Activated CD8-positive, alpha-beta memory T cell treated with anti-CD3 and anti-CD28 coated beads, Interleukin-2, amount 50 U/mL, for 1 hour (primary cell): ENCODE results near the gene CDK14.
"Not testable (repeated sequence)": the region's sequence is repeated elsewhere in the genome, so short reads cannot be mapped to it uniquely, and the experiment has no call there.

ENCODE experiments used
- DNase-seq: peaks from one replicate; pipeline ENCODE4 v3.0.0-alpha.2; 2020; ENCODE audit errors: extremely low read depth

The CDK14 gene

DNA sequence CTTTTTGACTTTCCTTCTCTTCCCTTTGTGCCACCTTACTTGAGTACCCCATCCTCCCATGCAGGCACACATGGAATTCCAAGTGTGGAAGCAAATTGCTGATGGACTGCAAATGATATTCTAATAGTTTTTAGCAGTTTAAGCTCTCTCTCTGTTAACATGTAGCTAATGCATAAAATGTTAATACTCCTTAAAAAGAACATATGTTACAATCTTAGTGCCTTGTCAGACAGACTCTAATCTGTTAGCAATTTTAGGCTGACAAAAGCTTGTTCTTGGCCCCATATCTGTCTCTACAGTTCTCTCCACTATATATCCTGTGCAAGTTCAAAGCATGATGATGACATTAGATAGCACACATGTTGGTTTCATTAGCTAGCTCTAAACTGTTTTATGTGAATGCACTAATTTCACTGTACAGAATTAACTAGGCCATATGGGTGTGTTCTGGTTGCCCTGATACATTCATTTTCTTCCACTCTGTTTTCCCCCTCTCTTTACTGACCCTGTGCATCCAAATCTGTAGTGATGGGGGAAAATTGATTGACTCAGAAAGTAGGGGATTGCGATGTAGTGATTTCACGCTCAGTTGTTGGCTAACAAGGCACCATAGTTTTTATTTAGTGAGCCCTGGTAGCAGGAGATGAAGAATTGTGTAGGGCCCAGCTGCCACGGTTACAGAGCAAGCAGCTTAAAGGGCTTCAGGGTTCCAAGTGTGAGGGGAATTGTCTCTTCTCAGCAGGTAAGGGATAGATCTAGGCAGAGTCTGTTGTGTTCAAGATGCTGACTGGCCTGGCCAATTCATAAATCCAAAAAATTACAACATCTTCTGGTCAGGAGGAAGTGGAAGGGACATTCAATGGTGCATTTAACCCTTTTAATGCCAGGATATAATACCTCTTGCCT, 553.5 kb downstream of the CDK14 start:
- DNase-seq: no peak

DNA sequence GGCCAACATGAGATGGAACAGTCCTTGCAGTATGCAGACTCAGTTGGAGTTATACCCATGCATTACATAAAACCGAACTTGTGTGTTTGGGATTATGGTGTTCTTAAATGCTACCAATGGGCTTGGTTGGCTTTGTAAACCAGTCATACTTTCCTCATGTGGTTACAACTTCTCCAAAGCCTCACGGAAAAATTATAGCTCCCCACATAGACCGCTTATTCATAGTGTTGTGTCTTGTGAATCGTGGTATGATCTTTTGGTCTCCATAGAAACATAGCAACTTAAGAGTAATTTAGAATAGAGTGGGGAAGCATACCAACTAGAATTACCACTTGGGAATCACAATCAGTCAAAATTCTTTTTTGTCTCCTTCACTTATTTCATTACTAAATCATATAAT, 555.8 kb downstream of the CDK14 start:
- no peak for DNase-seq

DNA sequence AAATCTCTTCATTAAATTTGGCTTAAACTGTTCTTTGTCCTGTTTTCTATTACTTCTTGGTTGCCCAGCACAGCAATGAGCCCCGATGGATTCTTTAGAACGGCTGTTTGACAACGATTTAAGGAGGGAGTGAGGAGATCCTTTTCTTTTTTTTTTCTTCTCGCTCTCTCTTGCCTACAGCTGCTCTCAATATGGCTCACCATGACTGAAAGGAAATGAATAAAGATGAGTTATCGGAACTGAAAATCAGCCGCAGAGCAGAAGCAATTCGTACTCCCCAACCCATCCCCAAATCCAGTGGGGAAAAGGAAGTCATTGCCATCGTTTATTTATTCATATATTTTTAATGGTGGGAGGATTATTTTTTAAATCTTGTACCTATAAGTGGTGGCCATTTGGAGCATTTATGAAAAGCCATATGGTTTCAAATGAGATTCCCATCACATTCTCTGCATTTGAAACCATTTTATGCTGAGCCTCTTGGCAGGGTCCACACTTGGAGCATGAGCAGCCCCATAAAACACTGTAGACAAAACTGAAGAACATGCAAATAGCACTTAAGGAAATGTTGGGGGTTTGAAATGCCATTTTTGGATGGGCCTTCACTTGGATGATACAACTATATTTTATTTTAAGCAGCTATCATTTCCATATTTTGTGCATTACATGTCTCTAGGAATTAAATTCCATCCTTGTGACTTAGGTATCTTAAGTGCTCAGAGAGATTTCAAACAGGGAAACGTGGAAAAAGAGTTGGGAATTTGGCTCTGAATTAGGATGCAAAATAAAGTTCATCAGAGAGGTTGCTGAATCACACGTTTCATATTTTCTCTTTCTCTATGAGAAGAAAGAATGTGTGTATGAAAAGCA, 560.4 kb downstream of the CDK14 start:
- no peak for DNase-seq

DNA sequence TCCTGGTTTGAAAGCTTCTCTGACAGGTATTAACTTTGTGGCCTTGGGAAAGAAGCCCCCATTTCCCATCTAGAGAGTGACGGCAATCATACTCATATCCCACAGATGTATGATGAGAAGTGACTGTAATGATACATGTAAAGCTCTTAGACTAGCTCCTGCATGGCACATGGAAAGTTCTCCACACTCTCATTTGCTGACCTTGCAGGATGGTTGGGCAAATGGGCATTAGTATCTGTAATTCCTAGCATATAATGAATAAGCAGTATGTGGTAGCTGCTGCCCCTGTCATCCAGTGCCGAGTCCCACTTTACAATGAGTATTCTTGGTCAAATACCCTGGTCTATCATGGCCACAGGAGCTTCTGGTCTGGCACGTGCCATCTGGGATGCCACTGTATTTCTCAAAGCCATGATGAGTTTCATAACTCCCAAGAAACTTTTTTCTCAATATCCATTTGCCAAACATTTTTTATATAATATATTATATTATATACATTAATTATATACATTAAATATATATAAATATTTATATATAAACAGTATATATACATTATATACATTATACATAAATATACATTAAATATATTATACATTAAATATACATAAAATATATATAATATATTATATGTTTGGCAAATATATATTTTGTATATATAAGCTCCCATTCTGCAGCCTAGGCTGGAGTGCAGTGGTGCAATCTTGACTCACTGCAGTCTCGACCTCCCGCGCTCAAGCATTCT, 561.6 kb downstream of the CDK14 start:
- no peak for DNase-seq

DNA sequence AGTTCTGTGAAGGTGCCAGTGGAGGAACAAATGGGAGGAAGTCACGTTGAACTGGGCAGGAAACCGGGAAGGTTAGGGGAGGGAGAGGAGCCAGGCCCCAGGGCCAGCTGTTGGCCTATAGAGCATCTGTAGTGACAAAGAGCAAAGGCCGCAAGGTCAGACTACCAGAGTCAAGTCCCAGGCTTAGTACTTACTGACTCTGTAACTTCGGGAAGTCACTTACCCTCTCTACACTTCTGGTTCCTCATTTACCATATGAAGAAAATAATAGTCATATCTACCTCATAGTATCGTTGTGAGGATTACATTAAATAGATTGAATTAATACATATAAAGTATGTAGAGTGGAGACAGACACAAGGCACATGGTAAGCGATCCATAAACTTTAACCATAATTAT, 566.3 kb downstream of the CDK14 start:
- no peak for DNase-seq

DNA sequence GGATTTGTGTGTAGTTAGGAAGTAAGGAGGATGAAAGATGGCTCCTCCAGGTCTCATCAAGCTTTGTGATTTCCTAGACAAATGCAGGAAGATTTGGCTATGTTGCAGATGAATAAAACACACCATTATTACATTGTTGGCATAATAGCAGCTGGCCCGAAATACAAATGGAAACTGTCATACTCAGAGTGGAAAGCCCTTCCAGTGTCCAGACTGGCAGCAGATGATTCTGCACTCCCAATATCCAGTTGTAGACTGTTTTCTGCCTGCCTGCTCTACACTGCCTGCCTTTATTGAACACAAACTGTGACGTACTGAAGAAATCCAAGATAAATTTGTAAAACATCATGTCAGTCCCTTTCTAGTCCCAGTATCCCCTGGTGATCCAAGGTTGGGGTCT, 568.4 kb downstream of the CDK14 start:
- DNase-seq: no peak

DNA sequence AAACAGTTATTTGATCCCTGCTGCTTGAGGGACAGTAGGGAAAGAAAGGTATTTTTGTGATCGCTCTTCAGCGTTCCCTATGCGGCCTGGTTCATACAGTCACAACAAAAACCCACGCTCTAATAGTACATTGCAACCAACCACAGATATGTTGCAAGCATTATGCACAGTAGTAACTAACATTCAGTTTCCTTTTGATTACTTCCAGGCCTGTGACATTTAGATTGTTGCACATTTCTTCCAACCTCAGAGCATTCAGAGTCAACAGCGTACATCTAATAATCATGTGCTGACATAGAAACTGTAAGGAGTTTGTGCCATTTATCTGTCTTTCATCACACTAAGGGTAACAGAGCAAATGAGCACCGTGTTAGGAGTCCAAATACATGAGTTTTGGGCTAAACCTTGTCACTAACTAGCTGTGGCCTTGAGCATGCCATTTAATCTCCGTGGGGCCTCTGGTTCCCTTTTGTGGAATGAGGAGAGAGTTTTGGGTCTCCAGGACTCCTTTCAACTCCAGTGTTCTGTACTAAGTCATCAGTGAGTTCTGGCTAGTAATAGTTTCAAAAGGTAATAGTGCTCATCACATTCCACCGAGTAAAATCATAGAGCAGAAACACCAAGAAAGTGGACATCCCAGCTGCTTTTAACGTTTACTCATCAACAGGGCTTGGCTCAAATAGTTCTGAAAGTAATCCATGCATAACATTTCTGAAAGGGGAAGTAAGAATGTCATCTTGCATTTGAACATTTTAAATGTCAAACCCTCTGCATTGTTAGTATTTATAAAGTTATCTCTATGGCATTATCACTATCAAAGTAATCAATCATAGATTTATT, 569.1 kb downstream of the CDK14 start:
- DNase-seq: no peak

DNA sequence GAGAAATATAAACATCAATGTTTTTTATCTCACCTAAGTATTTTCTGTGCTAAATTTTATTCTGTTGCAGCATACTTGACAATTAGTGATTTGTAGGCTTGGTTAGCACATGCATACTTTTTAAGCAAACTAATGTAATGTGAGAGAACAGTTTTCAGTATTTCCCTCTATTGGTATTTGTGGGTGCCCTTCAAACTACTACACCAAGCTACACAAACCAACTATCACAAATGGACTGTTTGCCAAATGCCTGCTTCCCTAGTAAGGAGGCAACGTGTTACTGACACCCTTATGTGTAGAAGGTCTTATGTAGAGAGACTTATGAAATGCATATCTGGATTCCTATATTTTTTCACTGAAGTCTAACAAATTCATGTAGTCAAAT, 569.7 kb downstream of the CDK14 start:
- no peak for DNase-seq

DNA sequence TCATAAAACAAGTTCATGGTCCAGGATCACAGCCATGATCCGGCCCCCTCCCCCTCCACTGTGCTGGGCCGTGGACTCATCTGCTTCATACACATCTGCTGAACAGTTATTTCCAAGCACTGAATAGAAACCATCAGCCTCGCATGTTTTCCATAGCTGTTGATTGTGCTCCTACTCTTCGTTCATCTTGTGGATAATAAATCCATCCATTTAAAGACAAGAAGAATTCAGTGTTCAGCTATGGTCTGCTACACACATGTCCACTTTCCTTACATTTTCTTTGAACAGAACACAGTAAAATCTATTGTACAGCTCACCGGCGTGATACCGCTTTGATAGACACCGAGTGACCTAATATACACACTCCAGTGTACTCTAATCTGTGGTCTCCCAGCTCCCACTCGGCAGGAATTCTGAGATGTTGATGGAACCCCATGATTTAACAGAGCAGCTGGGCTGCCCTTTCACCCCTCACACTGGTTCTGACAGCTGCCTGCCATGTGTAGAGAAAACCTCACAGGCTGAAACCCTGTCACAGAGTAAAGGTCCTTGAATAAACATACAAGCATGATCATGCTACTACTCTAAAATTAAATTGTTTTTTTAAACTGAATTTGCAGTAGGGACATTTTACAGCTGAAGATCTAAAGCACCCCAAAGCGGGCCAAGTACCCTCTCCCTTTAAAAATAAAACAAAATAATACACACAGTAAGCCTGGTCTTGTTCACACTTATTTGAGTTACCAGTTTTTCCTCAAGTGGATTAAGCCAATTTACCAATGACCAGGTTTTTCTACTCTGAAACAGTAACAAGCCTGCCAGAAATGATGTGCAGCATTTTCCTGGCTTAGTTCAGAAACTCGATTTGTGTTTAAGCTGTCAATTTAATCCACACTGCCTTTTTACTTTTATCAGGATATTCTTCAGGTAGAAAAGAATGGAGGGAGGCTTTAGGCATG, 573.0 kb downstream of the CDK14 start:
- DNase-seq: no peak

DNA sequence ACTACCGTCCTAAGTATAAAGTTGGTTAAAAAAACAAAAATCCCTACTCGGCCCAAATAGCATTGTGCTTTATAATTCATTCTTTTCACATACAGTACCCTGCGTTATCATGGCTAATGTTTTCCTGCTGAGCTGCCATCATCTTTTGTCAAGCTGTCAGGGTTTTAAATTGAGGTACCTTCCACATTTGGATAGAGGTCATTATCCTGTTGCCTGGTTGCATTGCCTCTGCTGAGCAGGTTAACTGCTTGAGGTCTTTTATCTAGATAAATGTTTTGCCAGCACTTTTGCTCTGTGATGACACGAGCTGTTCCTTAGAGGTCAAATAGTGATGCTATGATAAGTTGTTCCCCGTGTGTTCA, 573.7 kb downstream of the CDK14 start:
- DNase-seq: no peak

DNA sequence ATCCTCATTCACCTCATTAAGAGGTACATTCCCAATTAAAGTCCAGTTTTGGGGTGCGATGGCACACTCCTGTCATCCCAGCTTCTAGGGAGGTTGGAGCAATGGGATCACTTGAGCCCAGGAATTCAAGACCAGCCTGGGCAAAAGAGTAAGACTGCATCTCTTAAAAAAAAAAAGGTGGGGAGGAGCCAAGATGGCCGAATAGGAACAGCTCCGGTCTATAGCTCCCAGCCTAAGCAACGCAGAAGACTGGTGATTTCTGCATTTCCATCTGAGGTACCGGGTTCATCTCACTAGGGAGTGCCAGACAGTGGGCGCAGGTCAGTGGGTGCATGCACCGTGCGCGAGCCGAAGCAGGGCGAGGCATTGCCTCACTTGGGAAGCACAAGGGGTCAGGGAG, 577.1 kb downstream of the CDK14 start:
- not testable (repeated sequence) for DNase-seq

DNA sequence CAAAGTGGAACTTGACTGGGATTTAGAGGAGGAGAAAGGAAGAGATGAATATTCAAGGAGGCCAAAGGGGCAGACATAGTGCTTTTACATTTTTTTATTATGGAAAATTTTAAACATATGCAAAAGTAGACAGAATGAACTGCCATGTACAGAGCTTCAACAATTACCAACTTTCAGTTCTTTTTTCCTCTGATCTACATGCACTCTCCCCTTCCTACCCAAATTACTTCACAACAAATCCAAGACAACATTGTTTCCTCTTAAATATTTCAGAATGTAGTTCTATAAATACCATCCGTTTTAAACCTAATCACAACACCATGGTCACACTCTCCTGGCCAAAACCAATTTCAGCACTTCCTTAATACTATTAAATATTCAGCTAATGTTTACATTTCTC, 584.6 kb downstream of the CDK14 start:
- DNase-seq: no peak

DNA sequence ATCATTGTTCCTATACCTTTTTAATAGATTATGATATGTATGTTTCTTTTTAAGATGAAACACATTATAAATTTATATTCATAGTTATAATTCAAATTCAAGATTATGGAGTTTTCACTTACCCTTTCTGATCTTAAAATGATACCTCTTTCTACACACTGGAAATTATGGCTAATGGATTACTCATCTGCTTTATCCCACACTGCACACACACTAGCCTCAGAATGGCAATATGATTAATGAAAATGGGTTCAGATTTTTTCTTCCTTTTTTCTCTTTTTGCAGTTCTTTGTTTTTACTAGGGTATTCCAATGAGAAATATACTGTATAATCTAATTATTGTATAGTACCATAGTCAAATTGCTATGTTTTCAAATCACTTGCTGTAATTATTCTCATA, 585.8 kb downstream of the CDK14 start:
- DNase-seq: no peak

DNA sequence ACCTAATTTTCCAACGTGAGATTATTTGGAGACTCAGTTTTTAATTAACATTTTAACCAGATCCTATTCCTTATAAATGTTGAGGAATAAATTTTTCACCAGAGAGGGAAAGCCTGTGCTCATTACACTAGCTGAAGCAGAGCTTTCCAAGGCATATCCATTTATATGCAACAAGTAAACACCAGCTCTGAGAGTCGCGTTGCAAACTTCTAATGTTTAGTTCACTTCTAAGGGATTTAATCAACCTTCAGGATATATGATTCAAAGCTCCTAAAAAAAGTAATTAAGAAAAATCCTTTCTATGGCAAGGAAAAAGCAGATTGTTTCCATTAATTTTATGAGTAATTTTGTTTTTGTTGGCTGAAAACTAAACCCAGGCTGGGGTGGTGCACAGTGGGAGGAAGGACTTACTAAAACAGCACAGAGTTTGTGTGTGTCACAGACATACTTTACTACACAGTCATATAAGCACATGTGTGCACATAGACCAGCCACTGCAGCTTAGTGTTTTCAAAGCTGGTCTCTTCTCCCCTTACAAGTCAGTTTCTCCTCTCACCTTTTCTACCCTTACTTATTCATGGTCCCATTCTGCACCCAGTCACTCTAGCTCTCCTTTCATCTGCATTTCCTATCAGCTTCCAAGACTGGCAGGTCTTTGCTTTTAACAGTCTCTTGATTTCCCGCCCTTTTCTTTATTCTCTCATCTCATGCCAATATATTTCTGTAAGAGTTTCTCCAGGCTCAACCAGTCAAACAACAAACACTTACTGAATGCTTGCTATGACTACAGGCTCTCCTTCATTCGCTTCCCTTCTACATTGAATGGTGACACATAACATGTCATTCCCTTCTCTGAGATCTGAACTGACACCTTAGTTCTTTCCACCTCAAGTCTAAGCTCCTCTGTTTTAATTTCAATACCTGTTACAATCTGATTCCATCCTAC, 587.0 kb downstream of the CDK14 start:
- DNase-seq: no peak

DNA sequence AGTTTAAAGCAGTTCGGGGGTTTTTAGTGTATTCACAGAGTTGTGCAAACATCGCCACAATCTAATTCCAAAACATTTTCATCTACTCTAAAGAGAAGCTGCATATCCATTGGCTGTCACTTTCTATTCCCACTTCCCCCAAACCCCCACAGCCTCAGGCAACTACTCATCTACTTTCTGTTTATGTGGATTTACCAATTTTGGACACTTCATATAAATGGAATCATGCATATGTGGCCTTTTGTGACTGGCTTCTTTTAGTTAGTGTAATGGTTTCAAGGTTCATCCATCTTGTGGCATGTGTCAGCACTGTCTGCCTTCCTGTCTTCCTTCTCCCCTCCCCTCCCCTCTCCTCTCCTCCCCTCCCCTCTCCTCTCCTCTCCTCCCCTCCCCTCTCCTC, 589.6 kb downstream of the CDK14 start:
- DNase-seq: no peak

DNA sequence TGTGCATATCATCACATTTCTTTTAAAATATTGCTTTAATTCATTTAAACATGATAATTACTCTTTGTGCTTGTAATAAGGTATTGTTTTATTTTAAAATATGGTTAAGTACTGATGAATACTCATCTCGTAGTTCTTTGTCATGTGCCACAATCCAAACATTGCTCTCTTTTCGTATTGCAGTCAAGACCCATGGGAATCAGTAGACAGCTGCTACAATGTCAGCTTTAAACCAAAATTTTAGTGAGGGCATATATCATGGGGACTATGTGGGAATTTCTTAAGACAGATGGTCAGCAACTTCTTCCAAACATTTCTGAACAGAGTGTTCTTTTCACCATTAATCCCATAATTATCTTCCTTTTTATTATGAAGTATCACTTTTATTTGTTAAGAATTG, 590.9 kb downstream of the CDK14 start:
- no peak for DNase-seq

DNA sequence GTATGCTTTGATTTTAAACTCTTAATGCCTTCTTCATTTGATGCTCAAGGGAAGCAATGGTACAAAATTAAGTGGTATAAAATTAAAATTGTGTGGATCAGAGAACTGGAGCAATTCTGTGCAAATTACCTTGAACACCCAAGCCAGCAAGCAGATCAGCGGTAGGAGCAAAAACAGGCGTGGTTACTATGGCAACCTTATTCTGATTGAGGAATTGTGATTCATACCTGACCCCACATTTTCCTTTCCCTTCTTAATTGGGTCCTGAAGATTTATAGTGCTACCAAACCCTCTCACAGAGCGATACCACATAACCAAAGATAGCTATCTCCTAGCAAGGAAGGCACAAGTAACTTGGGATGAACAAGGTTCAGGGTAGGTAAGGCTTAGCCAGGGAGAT, 595.6 kb downstream of the CDK14 start:
- DNase-seq: no peak

DNA sequence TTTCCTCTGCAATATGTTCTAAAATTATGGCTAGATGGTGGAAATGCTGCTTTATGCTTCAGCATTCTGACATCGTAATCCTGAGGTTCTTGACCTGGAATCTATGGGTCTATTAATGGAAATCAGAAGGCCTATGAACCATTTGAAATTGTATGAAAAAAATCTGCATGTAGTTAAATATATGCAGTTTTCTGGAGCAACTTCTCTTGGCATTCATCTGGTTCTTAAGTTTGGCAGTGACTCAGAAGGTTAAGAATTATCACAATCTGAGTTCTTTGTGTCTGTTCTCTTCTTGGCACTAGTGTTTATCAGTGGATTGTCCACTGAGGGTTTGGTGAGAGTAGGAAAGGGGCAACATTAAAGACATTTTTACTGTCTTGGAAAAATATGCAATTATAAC, 597.0 kb downstream of the CDK14 start:
- no peak for DNase-seq

DNA sequence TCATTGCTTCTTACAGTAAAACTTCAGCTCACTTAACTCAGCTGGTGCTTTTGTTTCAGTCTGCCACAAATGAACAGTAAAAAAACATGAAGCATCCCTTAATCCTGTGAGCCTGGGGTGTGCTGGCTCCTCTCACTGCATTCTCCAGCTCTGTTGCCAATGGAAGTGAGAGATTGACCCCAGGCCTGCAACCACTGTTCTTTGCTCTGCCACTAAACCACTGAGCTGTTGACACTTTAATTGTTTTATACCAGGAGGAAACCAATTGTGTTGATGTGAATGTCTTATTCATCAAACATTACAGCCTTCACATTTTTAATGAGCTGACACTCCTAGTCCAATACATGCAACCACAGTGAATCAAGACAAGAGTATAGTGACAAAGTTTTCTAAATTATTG, 598.7 kb downstream of the CDK14 start:
- no peak for DNase-seq
